H9 (cell line): ENCODE measurements around the gene ALAS1. TPM values are rescaled to one million over a fixed set of nuclear protein-coding genes. Genes with fewer than 3 reads are reported as not detected.

ENCODE experiments used
- DNase-seq: peaks from one replicate; pipeline ENCODE4 v3.0.0-alpha.2; 2017
- H2AFZ ChIP-seq: one replicate; pipeline ENCODE4 v1.6.1; 2013; ENCODE audit warnings: mild to moderate bottlenecking, low read length, control low read depth, moderate library complexity
- H2AK5ac ChIP-seq: 2 replicates; pipeline ENCODE4 v1.6.1; 2013; ENCODE audit warnings: low read length, control low read depth, mixed read lengths; ENCODE audit not compliant: insufficient read length
- H2BK120ac ChIP-seq: one replicate; pipeline ENCODE4 v1.6.1; 2013; ENCODE audit warnings: low read depth, mild to moderate bottlenecking, low read length, control low read depth, inconsistent platforms; ENCODE audit not compliant: poor library complexity, severe bottlenecking
- H2BK12ac ChIP-seq: 2 replicates; pipeline ENCODE4 v1.6.1; 2013; ENCODE audit warnings: low read length, control low read depth, mixed read lengths, low read depth; ENCODE audit not compliant: insufficient read length
- H2BK15ac ChIP-seq: 2 replicates; pipeline ENCODE4 v1.6.1; 2013; ENCODE audit warnings: low read depth, low read length, control low read depth
- H2BK20ac ChIP-seq: one replicate; pipeline ENCODE4 v1.6.1; 2013; ENCODE audit warnings: low read depth, mild to moderate bottlenecking, low read length, control low read depth, inconsistent platforms; ENCODE audit not compliant: poor library complexity, severe bottlenecking
- H2BK5ac ChIP-seq: 2 replicates; pipeline ENCODE4 v1.6.1; 2013; ENCODE audit warnings: low read length, control low read depth, mixed read lengths; ENCODE audit not compliant: insufficient read length
- H3K14ac ChIP-seq: 2 replicates; pipeline ENCODE4 v1.6.1; 2013; ENCODE audit warnings: low read length, control low read depth; ENCODE audit not compliant: insufficient read depth
- H3K18ac ChIP-seq: 2 replicates; pipeline ENCODE4 v1.6.1; 2013; ENCODE audit warnings: low read depth, mild to moderate bottlenecking, mixed read lengths, low read length, control low read depth; ENCODE audit not compliant: insufficient read length
- H3K23ac ChIP-seq: 2 replicates; pipeline ENCODE4 v1.6.1; 2013; ENCODE audit warnings: low read length, control low read depth, mixed read lengths, low read depth; ENCODE audit not compliant: insufficient read length
- H3K23me2 ChIP-seq: 2 replicates; pipeline ENCODE4 v1.6.1; 2013; ENCODE audit warnings: low read depth, mild to moderate bottlenecking, mixed read lengths, low read length, control low read depth; ENCODE audit not compliant: insufficient read length, poor library complexity, severe bottlenecking
- H3K27ac ChIP-seq: 2 replicates; pipeline ENCODE4 v1.5.1; 2013; ENCODE audit warnings: low read length, control low read depth, mixed read lengths, low read depth; ENCODE audit not compliant: insufficient read length
- H3K27me3 ChIP-seq: 2 replicates; pipeline ENCODE4 v1.6.1; 2013; ENCODE audit warnings: low read length, control low read depth, inconsistent platforms; ENCODE audit not compliant: insufficient read depth
- H3K4ac ChIP-seq: 2 replicates; pipeline ENCODE4 v1.6.1; 2013; ENCODE audit warnings: low read depth, mild to moderate bottlenecking, control low read depth, inconsistent platforms, low read length, moderate library complexity
- H3K4me1 ChIP-seq: 2 replicates; pipeline ENCODE4 v1.6.1; 2013; ENCODE audit warnings: low read length, control low read depth, inconsistent platforms; ENCODE audit not compliant: insufficient read depth
- H3K4me2 ChIP-seq: 2 replicates; pipeline ENCODE4 v1.6.1; 2013; ENCODE audit warnings: low read length, control low read depth, mixed read lengths; ENCODE audit not compliant: insufficient read length, insufficient read depth
- H3K56ac ChIP-seq: 2 replicates; pipeline ENCODE4 v1.6.1; 2013; ENCODE audit warnings: low read depth, mild to moderate bottlenecking, mixed read lengths, low read length, control low read depth; ENCODE audit not compliant: insufficient read length
- H3K79me1 ChIP-seq: 2 replicates; pipeline ENCODE4 v1.6.1; 2013; ENCODE audit warnings: low read depth, mild to moderate bottlenecking, moderate library complexity, low read length, control low read depth, inconsistent platforms; ENCODE audit not compliant: insufficient read depth, poor library complexity, severe bottlenecking
- H3K79me2 ChIP-seq: 2 replicates; pipeline ENCODE4 v1.6.1; 2013; ENCODE audit warnings: low read length, control low read depth, inconsistent platforms; ENCODE audit not compliant: insufficient read depth
- H3K9ac ChIP-seq: 2 replicates; pipeline ENCODE4 v1.6.1; 2013; ENCODE audit warnings: low read length, control low read depth, mixed read lengths; ENCODE audit not compliant: insufficient read length; ENCODE audit errors: extremely low read depth
- H3K9me3 ChIP-seq: one replicate; pipeline ENCODE4 v1.6.1; 2013; ENCODE audit warnings: low read depth, low read length, inconsistent platforms; ENCODE audit not compliant: control insufficient read depth
- H3T11ph ChIP-seq: one replicate; pipeline ENCODE4 v1.6.1; 2013; ENCODE audit warnings: mild to moderate bottlenecking, low read length, control low read depth, inconsistent platforms
- H4K20me1 ChIP-seq: one replicate; pipeline ENCODE4 v1.6.1; 2013; ENCODE audit not compliant: control insufficient read depth, insufficient read length, insufficient read depth
- H4K5ac ChIP-seq: 2 replicates; pipeline ENCODE4 v1.6.1; 2013; ENCODE audit warnings: low read depth, mild to moderate bottlenecking, mixed read lengths, low read length, control low read depth; ENCODE audit not compliant: insufficient read length
- H4K8ac ChIP-seq: replicated peaks from 2 replicates; pipeline ENCODE4 v1.6.1; 2013; ENCODE audit warnings: low read length, control low read depth, mixed read lengths, low read depth; ENCODE audit not compliant: insufficient read length
- H4K91ac ChIP-seq: 2 replicates; pipeline ENCODE4 v1.6.1; 2013; ENCODE audit warnings: low read depth, mild to moderate bottlenecking, moderate library complexity, mixed read lengths, low read length, control low read depth; ENCODE audit not compliant: insufficient read length
- H3K27ac Mint-ChIP-seq, 3 experiments: 2 replicates in 2 of 3; 3 replicates in 1 of 3; pipeline ENCODE4 v1.8.0; 2020 to 2021; ENCODE audit warnings: mixed read lengths in 3 of 3, mild to moderate bottlenecking in 1 of 3, moderate library complexity in 1 of 3
- H3K27me3 Mint-ChIP-seq: 2 replicates; pipeline ENCODE4 v1.8.0; 2021; ENCODE audit warnings: low read depth, mild to moderate bottlenecking, moderate library complexity, mixed read lengths
- H3K36me3 Mint-ChIP-seq, 3 experiments: 2 replicates in 2 of 3; 3 replicates in 1 of 3; pipeline ENCODE4 v1.8.0; 2020 to 2021; ENCODE audit warnings: low read depth in 3 of 3, mixed read lengths in 3 of 3; ENCODE audit not compliant: insufficient read depth in 1 of 3
- H3K4me1 Mint-ChIP-seq, 2 experiments: 2 replicates each; pipeline ENCODE4 v1.8.0; 2020; ENCODE audit warnings: mixed read lengths in 2 of 2
- H3K4me3 Mint-ChIP-seq, 2 experiments: 2 replicates in 1 of 2; 3 replicates in 1 of 2; pipeline ENCODE4 v1.8.0; 2020 to 2021; ENCODE audit warnings: mild to moderate bottlenecking in 2 of 2, mixed read lengths in 2 of 2, moderate library complexity in 1 of 2
- H3K9me3 Mint-ChIP-seq, 2 experiments: 2 replicates in 1 of 2; 3 replicates in 1 of 2; pipeline ENCODE4 v1.8.0; 2020; ENCODE audit warnings: mild to moderate bottlenecking in 2 of 2, mixed read lengths in 2 of 2, moderate library complexity in 1 of 2
- CTCF ChIP-seq: fragments of 200-600 bp; sonication (generic); conservative IDR thresholded peaks from 3 replicates; pipeline ENCODE4 v1.8.0; 2021; ENCODE audit warnings: antibody characterized with exemption, mild to moderate bottlenecking
- WGBS: extraction: QIAGEN DNeasy Blood & Tissue Kit; methylation state at CpG from one replicate; pipeline ENCODE4 v1.1.7; 2013; ENCODE audit warnings: missing lambda C conversion rate, low lambda C conversion rate, mixed read lengths; ENCODE audit not compliant: insufficient read length; ENCODE audit errors: extremely low coverage; 5-methylcytosine and 5-hydroxymethylcytosine counted together
- total RNA-seq: library from RNA; stranded (reverse); gene quantifications from 2 replicates; pipeline ENCODE4 v1.2.1, GENCODE V29; 2021

ALAS1 gene
- total RNA-seq, 1 experiment from 2014 or later, result 39.1 TPM

- no peak overlapping the region for H3K4me3 Mint-ChIP-seq
- no peak overlapping the region for H3T11ph ChIP-seq
- no peaks in the 10 kb centered on the region; the same call in 1 of the 2 replicates for H3K27me3 ChIP-seq
- no peak overlapping the region for H4K5ac ChIP-seq
- no peak overlapping the region for H2AK5ac ChIP-seq
- H3K4me1 ChIP-seq, result no peaks in the 10 kb centered on the region
- no peak overlapping the region for H3K14ac ChIP-seq
- H2BK20ac ChIP-seq, result no peak overlapping the region
- no peak overlapping the region for H4K8ac ChIP-seq
- no peak overlapping the region for H2BK120ac ChIP-seq
- H3K4me2 ChIP-seq, result no peak overlapping the region
- no peaks in the 10 kb centered on the region for H3K79me2 ChIP-seq
- peaks cover 7% of the 10 kb centered on the region for H3K23me2 ChIP-seq
- TF ChIP-seq CTCF, result no peak
- no peak overlapping the region for H3K23ac ChIP-seq
- peaks cover 12% of the 10 kb centered on the region for H3K27me3 Mint-ChIP-seq
- no CpG with 5 or more reads among the region's 14 CpGs for WGBS
- H3K9me3 ChIP-seq, result no peaks in the 10 kb centered on the region
- H4K20me1 ChIP-seq, result no peaks in the 10 kb centered on the region
- no peak overlapping the region for H2AFZ ChIP-seq
- H3K18ac ChIP-seq, result no peak overlapping the region
- H3K9ac ChIP-seq, result no peak overlapping the region
- no peak overlapping the region for H3K27ac Mint-ChIP-seq
- H3K4ac ChIP-seq, result no peak overlapping the region
- no peak overlapping the region for H3K56ac ChIP-seq
- no peak overlapping the region for H3K27ac ChIP-seq
- H3K9me3 Mint-ChIP-seq, result no peaks in the 10 kb centered on the region
- H3K79me1 ChIP-seq, result no peaks in the 10 kb centered on the region
- peaks cover 19 to 26% of the 10 kb centered on the region in 2 experiments for H3K4me1 Mint-ChIP-seq
- no peak overlapping the region for H2BK5ac ChIP-seq
- peaks cover 3 to 8% (median 5%) of the 10 kb centered on the region in 3 experiments; a peak in 5 of 7 replicates for H3K36me3 Mint-ChIP-seq
- no peak overlapping the region for H2BK15ac ChIP-seq
- no peak for DNase-seq
- H2BK12ac ChIP-seq, result no peak overlapping the region
- no peak overlapping the region for H4K91ac ChIP-seq
Measured at GRCh38 chr3:52194485-52195290, 3.3 kb upstream of the ALAS1 start.
